Suppressor macrophage treated with lipopolysaccharide for 1 hour (primary cell): ENCODE results near the gene PHC2.
"Not testable (repeated sequence)": the region's sequence is repeated elsewhere in the genome, so short reads cannot be mapped to it uniquely, and the experiment has no call there.

Source experiments
- DNase-seq, 3 donors: peaks; one replicate each; pipeline ENCODE4 v3.0.0-alpha.2; 2020 to 2022

PHC2 gene

GRCh38 chr1:33327587-33328325, 103.1 kb downstream of the PHC2 start:
- DNase-seq = peak in 1 of 3 donors; percentile 27

DNA sequence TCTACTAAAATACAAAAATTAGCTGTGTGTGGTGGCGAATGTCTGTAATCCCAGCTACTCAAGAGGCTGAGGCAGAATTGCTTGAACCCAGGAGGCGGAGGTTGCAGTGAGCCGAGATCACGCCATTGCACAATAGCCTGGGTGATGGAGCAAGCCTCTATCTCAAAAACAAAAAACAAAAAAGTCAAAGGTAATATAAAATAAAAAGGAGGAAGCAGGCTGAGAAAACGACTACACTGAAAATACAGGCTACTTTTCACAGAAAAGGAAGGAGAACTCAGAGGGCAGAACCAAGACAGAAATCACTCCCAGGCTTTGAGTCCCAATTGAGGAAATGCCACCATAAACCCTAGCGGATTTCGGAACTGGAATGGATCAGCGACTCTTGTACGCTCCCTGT, 104.1 kb downstream of the PHC2 start:
- peak; percentile 50 to 55 (median 53) for DNase-seq

DNA sequence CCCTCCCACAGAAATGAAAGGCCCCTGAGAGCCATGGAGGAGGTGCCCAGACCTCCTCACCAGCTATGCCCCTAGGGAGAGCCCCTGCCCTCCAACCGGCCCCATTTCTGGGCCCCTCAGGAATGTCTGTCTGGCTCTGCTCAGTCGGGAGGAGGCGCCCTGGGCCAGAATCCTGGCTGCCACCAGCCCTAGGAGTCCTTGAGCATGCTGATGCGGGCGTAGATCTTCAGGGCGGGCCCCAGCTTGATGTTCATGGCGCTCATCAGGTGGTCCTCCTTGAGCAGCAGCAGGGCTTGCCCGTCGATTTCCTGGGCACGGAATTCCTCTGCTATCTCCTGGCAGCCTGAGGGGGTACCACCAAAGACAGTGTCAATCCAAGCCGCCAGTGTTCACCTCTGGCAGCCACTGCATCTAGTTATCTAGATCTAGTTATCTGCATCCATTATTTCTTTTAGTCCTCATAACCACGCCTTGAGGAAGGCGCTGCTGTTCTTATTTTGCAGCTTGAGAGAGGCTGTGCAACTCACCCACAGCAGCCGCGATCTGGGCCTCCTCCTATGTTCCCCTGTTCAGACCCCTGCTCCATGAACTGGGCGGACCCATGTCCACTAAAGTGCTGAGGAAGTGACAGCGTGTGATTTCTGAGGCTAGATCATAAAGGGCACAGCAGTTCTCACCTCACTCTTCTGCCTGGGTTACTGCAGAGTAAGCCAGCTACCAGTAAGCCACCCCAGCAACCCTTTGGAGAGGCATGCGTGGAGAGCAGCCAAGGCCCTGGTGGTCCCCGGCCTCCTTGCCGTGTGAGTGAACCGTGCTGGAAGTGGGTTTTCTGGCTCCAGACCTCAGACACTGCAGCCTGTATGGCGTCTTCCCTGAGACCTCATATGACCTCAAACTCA, 106.0 kb downstream of the PHC2 start:
- DNase-seq = no peak

GRCh38 chr1:33323663-33324477, 107.0 kb downstream of the PHC2 start:
- no peak for DNase-seq

DNA sequence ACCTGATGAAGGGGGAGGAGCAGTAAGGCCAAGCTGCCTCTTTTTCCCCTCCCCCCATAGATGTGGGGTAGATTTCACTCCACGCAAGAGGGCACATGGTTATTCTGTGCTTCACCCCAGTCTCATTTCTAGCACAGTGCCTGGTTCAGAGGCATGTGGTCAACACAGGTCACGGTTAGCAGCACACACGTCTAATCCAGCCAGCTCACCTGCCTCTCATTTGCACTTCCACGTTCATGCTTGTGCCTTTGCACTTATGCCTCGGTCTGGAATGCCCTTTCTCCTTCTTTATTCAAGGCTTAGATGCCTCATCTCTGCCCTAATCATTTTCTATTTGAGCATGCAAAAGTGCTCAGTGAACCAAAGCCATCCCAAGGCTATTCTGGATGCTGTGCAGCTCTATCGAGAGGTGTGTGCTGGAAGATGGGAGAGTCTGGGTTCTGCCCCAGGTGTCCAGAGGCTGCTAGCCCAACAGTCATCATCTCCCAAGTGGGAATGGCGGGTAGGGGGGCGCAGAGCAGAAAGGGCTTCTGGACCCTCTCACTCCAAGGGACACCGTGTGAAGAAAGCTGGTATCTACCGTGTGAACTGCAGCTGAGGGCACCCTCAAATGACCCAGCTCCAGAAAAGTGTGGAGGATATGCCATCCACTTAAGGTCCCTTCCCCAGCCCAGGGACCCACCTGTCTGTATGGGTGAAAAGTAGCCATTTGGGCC, 107.9 kb downstream of the PHC2 start:
- DNase-seq = no peak

DNA sequence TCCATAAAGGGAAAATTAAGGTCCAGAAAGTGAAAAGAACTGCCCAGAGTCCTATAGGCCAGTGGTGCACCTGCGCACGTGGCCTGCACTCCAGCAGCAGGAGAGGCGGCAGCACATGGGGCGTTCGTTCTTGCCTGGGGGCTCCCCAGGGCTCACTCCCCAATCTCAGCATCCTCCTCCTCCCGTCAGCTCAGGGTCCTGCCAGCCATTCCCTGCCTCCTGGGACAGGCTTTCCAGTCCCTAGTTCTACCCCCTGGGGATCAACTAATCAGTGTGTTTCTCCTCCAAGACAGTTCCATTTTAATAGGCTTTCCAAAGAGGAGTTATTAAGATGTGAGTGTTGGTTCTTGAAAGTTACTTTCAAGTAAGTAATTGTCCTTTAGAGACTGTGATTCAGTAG, 108.8 kb downstream of the PHC2 start:
- DNase-seq = no peak

DNA sequence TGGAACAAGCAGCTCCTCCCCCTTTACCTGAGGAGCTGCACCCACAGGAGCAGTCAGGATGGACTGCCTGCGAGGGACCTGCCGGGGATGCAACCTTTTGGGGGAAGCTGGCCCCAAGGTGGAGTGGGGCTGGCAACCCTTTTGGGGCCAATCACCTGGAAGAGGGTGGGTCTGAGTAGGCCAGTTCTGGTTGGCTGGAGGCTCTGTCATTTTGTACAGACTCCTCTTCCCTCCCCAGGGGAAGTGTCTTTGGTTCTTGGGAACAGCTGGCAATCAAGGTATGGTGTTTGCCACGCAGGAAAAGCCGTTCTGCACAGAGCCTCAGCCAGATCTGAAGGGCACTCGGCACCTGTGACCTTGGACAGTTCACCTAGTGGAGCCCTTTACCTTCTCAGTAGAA, 109.7 kb downstream of the PHC2 start:
- no peak for DNase-seq

- no peak for DNase-seq
These were observed 110.2 kb downstream of the PHC2 start, which contains the start of gene A3GALT2 for GRCh38 chr1:33320619-33321165. Gene A3GALT2, minus strand, starts transcription at chr1:33321098. Its CDS starts 0 bp downstream, at chr1:33321098.

- DNase-seq = no peak
These were observed 110.8 kb downstream of the PHC2 start for GRCh38 chr1:33319949-33320618.

DNA sequence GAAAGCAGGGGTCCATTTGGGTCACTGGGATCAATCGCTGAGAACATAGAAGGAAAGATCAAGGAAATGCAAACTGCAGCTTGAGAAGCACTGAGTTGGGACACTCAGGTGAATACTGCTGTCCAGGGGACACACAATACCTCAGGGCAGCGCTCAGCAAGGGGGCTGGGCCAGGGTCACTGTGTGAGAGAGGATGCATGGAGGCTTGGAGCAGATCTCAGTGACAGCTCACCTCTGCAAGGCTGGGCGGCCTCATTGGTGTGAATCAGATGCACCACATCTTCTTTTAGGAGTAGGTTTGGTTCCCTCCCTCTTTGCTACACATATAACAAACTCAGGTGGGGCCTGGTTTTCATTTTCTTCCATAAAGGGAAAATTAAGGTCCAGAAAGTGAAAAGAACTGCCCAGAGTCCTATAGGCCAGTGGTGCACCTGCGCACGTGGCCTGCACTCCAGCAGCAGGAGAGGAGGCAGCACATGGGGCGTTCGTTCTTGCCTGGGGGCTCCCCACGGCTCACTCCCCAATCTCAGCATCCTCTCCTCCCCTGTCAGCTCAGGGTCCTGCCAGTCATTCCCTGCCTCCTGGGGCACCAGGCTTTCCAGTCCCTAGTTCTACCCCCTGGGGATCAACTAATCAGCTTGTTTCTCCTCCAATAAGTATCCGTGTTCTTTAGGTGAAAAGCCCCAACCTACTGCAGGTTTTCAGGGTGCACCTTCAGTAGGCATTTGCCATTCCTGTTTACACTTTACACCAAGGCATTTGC, 111.5 kb downstream of the PHC2 start:
- no peak for DNase-seq

DNA sequence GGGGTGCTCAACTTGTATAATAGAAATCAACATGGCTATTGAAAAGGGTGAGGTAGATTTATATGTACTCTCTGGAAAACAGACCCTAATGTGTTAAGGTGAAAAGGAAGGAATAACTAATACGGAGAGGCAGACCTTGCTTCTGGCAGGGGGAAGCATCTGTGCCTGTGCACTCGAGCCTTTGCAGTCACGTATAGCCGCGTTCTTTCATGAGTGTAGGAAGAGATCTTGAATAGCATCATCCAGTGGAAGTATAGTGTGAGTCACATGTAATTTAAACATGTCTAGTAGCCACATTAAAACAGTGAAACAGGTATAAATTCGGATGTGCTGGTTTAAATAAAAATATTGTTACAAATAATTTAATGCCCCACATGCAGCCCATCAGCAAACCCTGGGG, 112.9 kb downstream of the PHC2 start:
- no peak for DNase-seq

- no peak for DNase-seq
These were observed 113.5 kb downstream of the PHC2 start for GRCh38 chr1:33317354-33317753.

DNA sequence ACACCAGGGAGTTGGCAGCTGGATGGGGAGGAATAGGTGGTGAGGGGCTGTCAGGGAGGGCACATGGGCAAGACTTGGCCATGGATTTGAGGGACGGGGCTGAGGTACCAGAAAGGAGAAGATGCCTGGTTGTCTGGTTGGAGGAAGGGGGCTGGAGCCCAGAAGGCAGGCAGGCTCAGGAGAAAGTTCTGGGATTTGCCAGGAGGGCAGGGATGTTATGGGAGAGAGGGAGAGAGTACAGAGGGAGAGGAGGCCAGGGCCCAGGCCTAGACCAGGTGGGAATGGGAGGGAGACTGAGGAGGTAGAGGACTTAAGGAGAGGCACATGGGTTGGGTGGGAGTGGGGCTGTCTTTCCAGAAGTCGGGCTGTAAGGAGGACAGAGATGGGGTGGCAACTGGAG, 114.3 kb downstream of the PHC2 start:
- DNase-seq = no peak

- no peak for DNase-seq
These were observed 116.5 kb downstream of the PHC2 start for GRCh38 chr1:33314416-33314815.

- DNase-seq = no peak
These were observed 118.5 kb downstream of the PHC2 start for GRCh38 chr1:33312413-33312749.

GRCh38 chr1:33311706-33312412, 119.0 kb downstream of the PHC2 start:
- DNase-seq = no peak

- DNase-seq = no peak
These were observed 120.2 kb downstream of the PHC2 start for GRCh38 chr1:33310702-33311101.

GRCh38 chr1:33309351-33309750, 121.5 kb downstream of the PHC2 start:
- not testable (repeated sequence) for DNase-seq

- DNase-seq = no peak
These were observed 123.4 kb downstream of the PHC2 start for GRCh38 chr1:33307494-33307864.
